NCI-H82 treated with DMSO at 0.1 percent for 48 hours (cell line): ENCODE results near the gene RAB5IF.
"Not testable (repeated sequence)": the region's sequence is repeated elsewhere in the genome, so short reads cannot be mapped to it uniquely, and the experiment has no call there.

ENCODE experiments used
- DNase-seq: peaks from one replicate; lab custom pipeline; 2025; ENCODE audit not compliant: unreplicated experiment; lab: John Stamatoyannopoulos, UW

The RAB5IF gene

GRCh38 chr20:36628076-36628475 lies 22.5 kb downstream of the RAB5IF start:
- DNase-seq, result no peak

- DNase-seq, result no peak
Measured at GRCh38 chr20:36629719-36630681, 24.4 kb downstream of the RAB5IF start.

GRCh38 chr20:36631646-36632045 lies 26.1 kb downstream of the RAB5IF start:
- DNase-seq, result no peak

GRCh38 chr20:36632147-36632486 lies 26.5 kb downstream of the RAB5IF start:
- DNase-seq, result no peak

DNA sequence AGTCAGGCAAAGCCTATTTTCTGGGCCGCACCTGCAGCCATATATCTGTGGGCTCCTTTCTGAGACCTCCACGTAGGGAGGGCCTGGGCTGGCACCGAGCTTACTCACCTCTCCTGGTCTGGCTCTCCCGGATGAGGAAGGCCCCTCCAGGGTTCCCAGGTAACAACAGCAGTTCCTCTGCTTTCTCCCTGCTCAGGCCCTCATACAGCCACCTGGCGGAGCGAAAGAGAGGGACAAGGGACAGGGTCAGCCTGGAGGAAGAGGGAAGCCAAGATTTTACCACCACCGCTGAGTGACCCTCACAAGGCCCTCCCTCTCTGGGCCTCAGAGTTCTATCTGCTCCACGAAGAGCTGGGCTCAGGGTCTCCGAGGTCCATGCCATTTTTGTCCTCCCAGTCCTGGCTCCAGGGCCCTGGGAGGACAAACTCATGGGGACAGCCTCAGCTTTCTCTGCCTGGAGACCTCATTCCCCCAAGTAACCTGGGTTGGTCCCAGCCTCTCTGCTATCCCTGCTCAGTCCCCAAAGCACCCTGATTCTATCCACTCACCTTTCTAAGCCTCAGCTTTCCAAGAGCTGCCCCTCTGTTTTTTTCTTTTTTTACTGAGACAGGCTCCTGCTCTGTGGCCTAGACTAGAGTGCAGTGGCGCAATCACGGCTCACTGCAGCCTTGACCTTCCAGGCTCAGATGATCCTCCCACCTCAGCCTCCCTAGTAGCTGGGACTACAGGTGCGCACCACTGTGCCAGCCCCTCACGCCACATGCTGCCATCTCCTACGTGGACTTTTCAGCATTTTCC lies 27.1 kb downstream of the RAB5IF start:
- DNase-seq, result no peak

DNA sequence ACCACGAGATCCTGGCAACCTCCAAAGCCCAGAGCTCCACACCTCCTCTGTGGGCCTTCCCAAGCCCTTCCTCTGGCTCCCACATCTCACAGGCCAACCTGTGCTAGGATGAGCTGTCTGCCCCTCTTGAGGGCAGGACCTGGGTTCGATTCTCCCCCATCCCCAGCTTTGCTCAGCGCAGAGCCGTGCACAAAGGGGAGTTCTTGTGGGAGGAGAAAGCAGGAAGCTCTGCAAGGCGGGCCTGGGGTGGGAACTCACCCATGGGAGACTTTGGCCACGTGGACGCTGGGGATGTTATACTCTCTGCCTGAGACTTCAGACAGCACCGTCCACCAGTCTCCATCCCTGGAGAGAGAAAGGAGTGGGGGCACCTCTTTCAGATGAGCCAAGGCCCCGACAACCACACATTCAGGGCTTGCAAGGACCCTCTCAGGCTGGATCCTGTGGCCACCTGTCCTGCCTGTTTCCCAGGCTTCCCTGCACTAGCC lies 27.8 kb downstream of the RAB5IF start:
- DNase-seq, result no peak

GRCh38 chr20:36634342-36634741 lies 28.8 kb downstream of the RAB5IF start:
- no peak for DNase-seq

- not testable (repeated sequence) for DNase-seq
Measured at GRCh38 chr20:36638876-36639400, 33.4 kb downstream of the RAB5IF start.

DNA sequence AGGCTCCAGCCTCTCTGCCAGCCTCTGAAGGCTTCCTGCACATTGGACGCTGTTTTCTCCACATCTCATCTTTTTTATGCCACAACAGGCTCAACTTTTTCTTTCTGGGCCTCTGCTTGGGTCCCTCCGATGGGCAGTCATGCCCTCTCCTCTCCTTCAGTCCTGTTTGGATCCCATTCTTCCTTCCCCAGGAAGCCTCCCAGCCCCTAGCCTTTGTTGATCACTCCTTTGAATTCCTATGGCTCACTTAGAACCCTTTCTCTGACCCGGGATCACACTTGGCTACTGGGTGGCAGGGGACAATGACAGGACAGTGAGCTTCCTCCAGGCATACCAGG lies 35.9 kb downstream of the RAB5IF start:
- no peak for DNase-seq

GRCh38 chr20:36642136-36642535 lies 36.6 kb downstream of the RAB5IF start:
- DNase-seq, result no peak

DNA sequence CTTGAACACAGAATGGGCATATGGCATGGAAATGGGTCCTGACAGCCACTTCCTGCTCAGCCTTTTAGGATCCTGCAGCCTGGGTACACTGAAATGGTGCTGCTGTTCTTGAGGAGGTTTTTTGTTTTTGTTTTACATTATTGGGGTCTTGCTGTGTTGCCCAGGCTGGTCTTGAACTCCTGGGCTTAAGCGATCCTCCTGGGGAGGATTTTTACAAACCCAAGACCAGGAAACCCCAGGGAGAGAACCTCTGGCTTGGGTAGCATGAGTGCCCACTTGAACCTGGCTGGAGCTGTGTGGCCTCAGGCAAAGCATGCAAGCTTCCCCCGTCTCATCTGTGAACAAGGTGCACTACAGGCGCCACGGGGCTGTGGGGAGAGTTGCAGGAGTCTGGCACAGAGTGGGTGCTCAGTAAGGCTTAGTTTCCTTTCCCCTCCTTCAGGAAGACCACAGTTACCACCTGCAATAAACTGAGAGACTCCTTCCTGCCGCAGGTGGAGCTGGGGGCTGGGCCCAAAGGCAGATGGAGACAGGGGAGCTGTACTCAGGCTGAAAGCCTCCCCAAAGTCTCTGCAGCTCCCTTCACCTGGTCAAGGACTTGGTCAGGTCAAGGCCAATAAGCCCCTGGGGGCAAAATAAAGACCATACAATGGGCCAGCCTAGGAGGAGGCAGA lies 38.6 kb downstream of the RAB5IF start:
- no peak for DNase-seq

DNA sequence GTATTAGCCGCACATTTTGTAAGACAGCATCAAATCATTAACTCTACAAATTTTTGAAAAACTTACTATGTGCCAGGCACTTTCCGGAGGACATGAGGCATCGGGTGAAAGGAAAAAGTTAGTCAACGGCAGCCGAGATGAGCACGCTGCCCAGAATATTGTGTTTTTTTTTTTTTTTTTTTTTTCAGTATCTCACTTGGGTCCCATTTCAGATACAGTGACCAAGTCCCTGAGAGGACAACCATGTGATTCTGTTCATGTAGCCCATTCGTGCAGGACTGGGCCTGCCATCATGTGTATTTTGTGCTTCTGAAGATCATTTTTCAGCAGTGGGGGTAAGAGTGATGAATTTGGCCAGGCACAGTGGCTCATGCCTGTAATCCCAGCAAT lies 39.1 kb downstream of the RAB5IF start:
- no peak for DNase-seq

DNA sequence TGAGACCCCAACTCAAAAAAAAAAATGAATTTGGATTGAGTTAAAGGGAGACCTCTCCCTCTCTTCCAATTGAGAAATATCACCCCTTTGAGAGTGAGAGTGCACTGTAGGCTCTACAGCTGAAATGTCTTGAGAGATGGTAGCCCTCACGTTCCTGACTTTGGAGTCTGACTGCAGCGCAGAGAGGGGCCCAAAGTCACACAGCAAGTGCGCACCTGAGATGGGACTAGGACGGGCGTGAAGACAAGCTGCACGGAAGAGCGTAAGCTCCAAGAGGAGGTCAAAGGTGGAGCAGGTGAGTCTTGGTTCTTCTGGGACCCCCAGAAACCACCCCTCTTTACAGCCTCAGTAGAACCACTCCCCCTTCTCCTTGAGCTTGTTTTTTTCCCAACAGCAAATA lies 39.8 kb downstream of the RAB5IF start:
- no peak for DNase-seq

DNA sequence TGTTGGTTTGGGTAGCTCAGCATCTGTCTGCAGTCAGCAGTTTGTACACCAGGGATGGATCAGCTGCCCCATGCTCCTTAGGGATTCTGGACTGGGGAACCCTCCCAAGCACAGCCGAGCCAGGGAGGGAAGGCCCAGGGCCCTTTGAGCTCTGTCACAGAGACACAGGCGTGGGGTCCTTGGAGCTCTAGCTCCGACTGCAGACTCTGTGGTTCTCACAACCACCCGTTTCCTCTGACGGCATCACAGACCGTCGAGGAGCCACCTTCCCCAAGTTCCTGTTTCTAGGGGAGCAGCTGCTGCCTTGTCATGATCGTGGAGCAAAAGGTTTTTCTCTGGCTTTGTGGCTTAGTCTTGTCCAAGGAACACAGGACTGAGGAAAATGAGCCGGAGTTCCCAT lies 40.4 kb downstream of the RAB5IF start, which contains the start of gene SLA2:
Gene SLA2 (minus strand): TSS at position 199 of the 400 bp plus-strand sequence. CDS start 4,861 bp downstream, outside the sequence.
- DNase-seq, result no peak

DNA sequence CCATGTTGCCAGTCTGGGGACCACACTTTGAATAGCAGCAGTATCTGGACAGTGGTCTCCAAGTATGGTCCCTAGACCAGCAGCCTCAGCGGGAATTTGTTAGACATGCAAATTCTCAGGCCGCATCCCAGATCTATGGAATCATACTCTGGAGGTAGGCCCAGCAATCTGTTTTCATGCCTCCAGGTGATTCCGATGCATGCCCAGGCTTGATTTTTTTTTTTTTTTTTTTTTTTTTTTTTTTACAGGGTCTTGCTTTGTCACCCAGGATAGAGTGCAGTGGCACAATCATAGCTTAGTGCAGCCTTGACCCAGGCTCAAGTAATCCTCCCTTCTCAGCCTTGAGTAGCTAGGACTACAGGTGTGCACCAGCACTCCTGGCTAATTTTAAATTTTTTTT lies 41.1 kb downstream of the RAB5IF start:
- no peak for DNase-seq

DNA sequence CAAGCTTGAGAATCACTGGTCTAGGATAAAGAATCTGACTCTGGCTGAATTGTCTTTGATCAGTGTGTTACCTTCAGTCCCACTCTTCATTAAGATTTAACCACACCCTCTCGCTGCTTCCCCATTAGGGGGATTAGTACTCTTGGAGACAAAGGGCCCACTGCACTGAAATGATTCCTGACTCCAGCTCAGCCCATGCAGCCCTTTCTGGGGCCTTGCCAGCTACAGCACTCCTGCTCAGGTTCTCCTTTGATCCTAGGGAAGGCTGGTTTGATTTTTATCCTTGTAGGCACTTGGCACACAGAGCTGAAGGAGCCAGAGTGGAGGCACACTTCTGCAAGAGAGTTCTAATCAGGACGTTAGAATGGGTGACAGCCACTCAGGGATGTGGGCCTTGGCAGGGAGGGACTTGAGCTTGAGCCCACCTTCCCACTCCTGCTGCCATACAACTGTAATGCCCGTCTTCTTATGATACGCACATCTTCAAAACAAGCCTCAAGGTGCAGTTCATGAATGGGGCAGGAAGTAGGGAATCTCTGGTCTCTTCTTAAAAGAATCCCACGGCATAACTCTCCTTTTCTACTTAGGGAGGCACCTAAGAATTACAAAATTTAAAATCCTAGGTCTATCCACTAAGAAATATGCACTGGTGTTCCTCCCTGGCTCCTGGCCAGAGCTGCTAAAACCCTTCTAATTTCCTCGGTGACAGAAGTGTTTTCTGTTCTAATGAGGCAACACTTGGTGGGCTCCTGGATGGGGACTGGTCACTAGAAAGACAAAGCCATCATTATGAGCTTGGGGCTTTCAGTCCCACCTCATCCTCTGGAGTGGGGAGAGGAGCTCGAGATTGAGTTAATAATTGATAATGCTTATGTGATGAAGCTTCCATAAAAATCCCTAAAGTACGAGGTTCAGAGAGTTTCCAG lies 41.9 kb downstream of the RAB5IF start:
- peak; percentile 27 for DNase-seq

DNA sequence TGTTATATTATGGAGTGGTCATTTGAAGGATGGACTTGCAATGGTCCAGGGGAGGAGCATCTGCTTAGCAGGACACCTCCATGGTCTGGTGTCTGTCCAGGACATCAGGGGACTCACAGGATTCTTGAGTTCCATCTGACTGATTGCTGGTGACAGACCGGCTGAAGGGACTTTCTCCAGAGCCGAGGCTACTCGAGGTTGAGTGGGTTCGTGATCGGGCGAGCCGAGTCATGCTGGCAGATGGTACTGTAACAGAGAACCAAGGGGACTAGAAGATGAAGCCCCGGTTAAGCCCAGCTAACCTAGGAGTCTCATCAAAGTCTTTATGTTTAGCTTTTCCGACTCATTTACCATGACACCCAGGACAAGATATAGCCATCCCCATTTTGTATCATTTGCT lies 47.9 kb downstream of the RAB5IF start:
- no peak for DNase-seq

GRCh38 chr20:36654506-36654905 lies 48.9 kb downstream of the RAB5IF start:
- no peak for DNase-seq

GRCh38 chr20:36655004-36655403 lies 49.4 kb downstream of the RAB5IF start:
- DNase-seq, result no peak

DNA sequence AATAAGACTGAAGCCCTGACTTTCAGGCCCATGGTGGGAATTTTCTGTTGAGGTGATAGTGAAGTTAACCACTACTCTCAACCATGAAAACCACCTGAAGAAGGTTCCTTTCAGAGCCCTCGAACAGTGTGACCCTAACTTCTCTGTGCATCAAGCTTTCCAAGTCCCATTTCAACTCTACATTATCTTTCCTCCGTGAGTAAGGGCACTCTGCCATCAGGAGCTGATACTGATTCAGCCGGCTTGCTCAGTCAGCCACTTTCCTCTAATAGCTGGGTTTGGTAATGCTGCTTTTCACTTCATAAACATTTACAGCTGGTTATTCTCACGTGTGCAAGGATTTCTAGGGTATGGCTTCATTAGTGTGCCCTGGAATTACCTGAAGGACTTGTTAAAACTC lies 51.2 kb downstream of the RAB5IF start:
- no peak for DNase-seq
